Stimulated activated CD4-positive, alpha-beta T cell treated with anti-CD3 and anti-CD28 coated beads, Interleukin-12 subunit alpha, Interleukin-12 subunit beta, amount 100 ng/mL, for 4 hours (primary cell): ENCODE results near the gene PFDN6.
"Not testable (repeated sequence)": the region's sequence is repeated elsewhere in the genome, so short reads cannot be mapped to it uniquely, and the experiment has no call there.

Source experiments
- DNase-seq: peaks from one replicate; pipeline ENCODE4 v3.0.0-alpha.2; 2020

Gene PFDN6

DNA sequence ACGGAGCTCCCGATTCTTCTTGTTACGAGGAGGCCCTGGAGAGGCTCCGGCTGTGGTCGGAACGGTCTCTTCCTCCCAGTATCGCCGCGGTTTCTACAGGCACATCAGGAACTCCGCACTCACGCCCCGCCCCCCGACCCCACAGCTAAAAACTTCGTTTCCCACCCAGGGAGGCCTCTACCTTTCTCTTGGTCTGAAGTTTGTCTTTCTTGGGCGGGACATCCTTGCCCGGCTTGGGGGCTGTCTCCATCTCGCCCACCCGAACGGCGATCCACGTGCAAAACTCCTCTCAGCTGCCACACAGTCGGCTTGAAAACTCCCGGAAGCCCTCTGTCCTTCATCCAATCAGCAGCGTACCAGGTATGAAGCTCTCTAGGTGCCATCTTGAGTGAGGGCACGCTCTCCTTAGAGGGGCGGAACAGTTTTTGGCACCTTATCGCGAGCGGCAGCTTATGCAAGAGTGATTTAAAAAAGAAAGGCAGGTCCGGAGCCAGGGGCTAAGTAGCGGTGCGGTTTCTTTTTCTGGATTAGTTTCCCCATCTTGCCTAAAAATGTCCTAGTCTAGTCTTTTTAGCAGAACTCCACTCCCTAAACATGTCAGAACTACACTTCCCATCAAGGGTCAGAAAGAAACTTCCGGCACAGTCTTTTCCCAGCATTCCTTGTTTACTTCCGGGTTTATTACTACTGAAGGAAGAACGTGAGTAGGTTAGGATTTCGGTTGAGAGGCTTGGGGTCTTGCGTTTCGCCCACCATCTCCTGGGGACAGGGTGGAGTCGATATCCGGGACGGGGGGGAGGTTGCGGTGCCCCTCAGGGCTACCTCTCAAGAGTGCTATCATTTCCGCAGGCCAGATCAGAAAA is at the start of gene PFDN6, which contains the start of gene WDR46:
Gene PFDN6 (plus strand): TSS at position 681 of the 863 bp plus-strand sequence. CDS start 256 bp downstream, outside the sequence.
Gene WDR46 (minus strand): TSS at position 319 of the 863 bp plus-strand sequence. CDS start 69 bp downstream, at position 250.
- peak; percentile 65 for DNase-seq

GRCh38 chr6:33241968-33242367 is 47.4 kb upstream of the PFDN6 start:
- DNase-seq = no peak

GRCh38 chr6:33243476-33243875 is 45.9 kb upstream of the PFDN6 start:
- no peak for DNase-seq

GRCh38 chr6:33247977-33248642 is 41.3 kb upstream of the PFDN6 start:
- DNase-seq = peak; percentile 91

- no peak for DNase-seq
Measured at GRCh38 chr6:33248643-33248931, 40.8 kb upstream of the PFDN6 start.

GRCh38 chr6:33248932-33249731 is 40.3 kb upstream of the PFDN6 start:
- peak; percentile 88 for DNase-seq

GRCh38 chr6:33249732-33250630 is 39.4 kb upstream of the PFDN6 start:
- DNase-seq = no peak

DNA sequence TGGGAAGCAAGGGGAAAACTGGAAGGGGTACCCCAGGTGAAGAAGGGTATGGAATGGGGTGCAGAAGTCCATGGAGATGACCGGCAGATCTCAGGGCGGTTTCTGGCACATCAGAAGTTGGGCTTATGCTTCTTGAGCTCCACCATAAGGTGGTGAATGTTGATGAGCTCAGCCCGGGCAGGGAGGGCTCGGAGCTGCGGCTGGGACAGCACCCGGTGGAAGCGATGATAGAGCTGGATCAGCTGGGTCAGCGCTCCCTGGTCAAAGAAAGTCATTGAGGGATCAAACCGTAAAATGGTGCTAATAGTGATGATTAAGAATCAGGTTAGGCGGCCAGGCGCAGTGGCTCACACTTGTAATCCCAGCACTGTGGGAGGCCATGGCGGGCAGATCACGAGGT is 38.7 kb upstream of the PFDN6 start:
- DNase-seq = no peak

DNA sequence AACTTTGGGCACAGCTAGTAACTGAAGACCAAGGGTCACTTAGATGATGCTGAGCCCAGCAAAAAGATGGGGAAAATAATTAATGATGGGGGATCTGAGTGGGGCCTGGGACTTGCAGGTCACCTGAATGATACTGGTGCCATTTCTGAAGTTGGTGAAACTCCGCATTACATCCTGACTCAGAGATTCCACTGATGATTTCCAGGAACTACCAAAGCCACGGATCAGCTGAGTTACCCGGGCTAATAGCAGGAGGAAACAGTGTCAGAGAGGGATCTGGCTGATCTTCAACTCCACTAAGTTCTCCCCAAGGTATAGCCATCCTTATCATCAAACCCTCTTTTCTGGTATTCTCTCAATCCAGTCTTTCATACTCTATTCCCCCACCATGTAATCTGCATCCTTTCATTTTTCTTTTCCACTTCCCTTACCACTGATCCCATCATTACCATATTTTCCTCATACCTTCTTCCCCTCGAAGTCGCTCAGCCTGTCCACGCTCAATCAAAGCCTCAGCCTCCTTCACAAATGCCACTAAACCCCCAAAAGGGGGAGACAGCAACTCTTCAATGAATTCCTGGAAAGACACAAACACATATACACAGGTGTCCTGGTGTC is 37.9 kb upstream of the PFDN6 start:
- DNase-seq = no peak

DNA sequence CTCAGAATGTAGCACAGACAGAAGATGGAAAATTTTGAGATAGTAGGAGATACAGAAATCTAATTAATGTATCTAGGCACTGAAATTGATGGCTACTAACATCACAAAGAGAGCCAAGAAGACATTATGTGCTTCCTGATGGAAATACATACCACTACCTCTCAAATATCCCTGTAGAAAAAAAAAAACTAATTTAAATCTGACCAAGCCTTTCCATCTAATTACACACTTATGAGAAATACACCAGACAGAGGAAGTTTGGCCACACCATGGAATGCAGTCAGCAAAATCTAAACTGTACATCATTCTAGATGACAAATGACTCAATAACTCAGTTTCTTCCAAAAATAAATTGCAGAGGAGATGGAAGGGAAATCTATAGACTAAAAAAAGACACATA is 36.6 kb upstream of the PFDN6 start:
- no peak for DNase-seq

DNA sequence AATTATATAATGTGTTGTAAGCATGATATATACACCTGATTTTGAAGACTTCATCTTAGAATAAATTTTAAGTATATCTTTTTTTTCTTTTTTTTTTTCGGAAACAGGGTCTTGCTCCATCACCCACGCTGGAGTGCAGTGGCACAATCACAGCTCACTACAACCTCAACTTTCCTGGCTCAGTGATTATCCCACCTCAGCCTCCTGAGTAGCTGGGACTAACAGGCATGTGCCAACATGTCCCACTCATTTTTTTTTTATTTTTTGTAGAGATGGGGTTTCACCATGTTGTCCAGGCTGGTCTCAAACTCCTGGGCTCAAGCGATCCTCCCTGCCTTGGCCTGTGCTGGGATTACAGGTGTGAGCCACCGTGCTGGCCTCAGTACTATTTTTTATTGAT is 34.8 kb upstream of the PFDN6 start:
- DNase-seq = no peak

GRCh38 chr6:33259032-33259431 is 30.4 kb upstream of the PFDN6 start:
- no peak for DNase-seq

- not testable (repeated sequence) for DNase-seq
Measured at GRCh38 chr6:33262490-33262889, 26.9 kb upstream of the PFDN6 start.

DNA sequence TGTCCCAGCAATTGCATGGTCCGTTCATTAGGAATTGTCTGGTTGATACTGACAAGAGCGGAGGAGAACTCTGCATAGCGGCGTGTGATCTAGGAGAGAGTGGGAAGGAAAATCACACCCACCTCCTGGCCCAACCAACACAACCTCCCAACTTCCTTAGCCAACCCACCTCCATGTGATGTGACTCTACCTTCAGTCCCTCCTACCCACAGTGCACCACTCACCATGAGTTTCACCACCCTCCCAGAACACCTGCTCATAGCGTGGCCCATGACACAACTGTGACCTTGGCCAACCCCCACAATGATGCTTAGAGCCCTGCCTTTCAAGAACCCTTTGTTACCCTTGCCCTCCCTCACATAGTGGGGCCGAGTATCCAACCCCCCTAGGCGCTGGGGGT is 25.4 kb upstream of the PFDN6 start:
- DNase-seq = no peak

DNA sequence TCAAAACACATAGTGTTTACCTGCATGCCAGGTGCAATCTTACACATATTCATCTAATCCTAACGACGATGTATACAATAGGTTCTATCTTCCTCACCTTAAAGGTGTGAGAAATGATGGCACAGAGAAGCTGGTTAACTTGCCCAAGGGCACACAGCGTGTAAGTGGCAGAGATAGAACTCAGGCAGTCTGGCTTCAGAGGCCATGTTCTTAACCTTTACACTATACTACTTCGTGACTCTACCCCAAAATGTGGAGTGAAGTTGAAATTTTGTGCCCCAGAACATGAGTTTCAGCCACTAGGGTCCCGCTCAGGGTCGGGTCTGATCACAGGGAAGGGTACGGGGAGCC is 18.3 kb upstream of the PFDN6 start:
- no peak for DNase-seq

GRCh38 chr6:33271468-33272274 is 17.7 kb upstream of the PFDN6 start, which contains the start of the genes RPS18 and VPS52:
Gene RPS18 (plus strand): TSS chr6:33272075. CDS start chr6:33272120, 45 bp downstream.
Gene VPS52 (minus strand): TSS chr6:33271876. CDS start chr6:33271675, 201 bp downstream.
- peak; percentile 80 for DNase-seq

DNA sequence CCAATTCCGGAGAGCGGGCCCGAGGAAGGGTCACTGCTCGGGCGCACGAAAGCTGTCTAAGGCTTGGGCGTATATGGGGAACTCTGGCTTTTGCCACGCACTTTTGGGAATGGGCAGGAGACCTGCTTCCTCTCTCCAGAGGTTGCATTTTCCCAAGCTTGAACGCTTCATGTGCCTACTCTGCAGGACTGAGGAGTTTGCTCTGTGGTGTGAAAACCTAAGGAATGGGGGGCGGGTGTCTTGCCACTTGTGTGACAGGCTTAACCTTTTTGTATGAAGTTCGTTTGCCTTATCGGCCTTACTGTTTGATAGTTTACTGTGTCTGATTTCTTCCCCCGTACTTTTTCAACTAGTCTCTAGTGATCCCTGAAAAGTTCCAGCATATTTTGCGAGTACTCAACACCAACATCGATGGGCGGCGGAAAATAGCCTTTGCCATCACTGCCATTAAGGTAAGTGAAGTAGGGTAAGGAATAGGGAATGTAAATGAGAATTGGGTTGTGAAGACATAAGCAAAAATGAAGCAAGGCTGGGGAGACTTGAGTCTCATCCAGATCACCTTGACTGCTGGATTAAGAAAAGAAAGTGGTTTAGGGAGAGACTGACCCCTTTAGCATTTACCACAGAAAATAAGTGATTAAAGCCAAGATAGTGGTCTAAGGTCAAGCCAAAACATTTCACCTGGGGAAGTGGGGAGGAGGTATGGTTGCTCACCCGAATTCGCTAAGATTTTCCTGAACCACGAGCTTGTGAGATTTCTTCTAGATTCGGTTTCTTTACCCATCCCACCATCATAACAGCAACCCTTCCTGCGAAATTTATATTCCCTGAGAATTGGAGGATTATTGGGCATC is 16.9 kb upstream of the PFDN6 start:
- no peak for DNase-seq

- DNase-seq = no peak
Measured at GRCh38 chr6:33273129-33273923, 16.1 kb upstream of the PFDN6 start.
